ENCODE data around the gene FBXL20. TPM values are rescaled to one million over a fixed set of nuclear protein-coding genes. Genes with fewer than 3 reads are reported as not detected.

The FBXL20 gene, protein sequence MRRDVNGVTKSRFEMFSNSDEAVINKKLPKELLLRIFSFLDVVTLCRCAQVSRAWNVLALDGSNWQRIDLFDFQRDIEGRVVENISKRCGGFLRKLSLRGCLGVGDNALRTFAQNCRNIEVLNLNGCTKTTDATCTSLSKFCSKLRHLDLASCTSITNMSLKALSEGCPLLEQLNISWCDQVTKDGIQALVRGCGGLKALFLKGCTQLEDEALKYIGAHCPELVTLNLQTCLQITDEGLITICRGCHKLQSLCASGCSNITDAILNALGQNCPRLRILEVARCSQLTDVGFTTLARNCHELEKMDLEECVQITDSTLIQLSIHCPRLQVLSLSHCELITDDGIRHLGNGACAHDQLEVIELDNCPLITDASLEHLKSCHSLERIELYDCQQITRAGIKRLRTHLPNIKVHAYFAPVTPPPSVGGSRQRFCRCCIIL
- polyA plus RNA-seq (2011; rRNA removed) (5.7 and 6.7 TPM in 2 replicates), polyA minus RNA-seq (2011; rRNA and poly(A)+ RNA removed) (11.7 and 13.2 TPM in 2 replicates)

DNA sequence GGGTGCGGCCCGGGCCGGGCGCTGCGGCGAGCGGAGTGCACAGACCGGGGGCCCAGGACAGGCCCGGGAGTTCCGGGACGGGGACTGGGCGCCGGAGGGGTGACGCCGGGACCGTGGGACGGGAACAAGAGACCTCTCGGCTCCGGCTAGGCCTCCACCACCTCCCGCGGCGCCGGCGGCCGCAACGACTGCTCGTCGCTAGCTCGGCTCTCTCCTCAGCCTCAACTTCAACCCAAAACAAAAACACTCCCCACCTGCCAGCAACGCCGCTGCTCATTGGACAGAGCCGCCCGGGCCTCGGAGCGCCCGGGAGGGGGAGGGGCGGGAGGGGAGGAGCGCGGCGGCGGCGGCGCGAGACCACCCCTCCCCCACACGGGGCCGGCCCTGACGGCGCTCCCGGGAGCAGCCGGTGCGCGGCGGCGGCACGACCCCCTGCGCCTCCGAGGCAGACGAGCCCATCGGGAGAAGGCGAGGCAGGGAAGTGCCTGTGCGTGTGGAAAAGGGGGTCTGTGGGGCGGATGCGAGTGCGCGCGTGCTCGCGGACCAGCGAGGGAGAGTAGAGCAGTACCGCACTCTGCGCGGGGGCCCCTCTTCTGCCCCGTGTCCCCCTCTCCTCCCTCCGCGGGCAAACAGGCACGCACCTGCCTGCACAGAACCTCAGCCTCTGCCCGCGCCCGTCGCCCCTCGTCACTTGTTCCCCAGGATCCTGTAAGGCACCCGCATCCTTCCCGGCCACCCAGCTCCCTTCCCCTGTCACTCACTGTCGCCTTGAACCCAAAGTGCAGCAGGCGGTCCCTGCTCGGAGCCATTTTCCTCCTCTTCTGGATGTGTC lies at the start of gene FBXL20:
Gene FBXL20, minus strand, starts transcription at position 215 of the 832 bp plus-strand sequence. CDS start 224 bp downstream, outside the sequence.
- H3K9me3 ChIP-seq (ENCODE audit: control insufficient read depth, insufficient read depth, low read length): no peaks in the 10 kb centered on the region; the same call in 1 of the 2 replicates
- ChIA-PET POLR2A (interaction anchor here (1.0 to 2.5 kb wide), 3 partner anchors 26 to 49 kb away, joined by 3 to 8 read pairs (median 4); partner anchors contain the start of gene MED1), CTCF (interaction anchor here (1.1 to 2.2 kb wide), 2 partner anchors 131 to 157 kb away, joined by 5 read pairs; no protein-coding TSS in a partner anchor)
- TF ChIP-seq, protein P1, sequence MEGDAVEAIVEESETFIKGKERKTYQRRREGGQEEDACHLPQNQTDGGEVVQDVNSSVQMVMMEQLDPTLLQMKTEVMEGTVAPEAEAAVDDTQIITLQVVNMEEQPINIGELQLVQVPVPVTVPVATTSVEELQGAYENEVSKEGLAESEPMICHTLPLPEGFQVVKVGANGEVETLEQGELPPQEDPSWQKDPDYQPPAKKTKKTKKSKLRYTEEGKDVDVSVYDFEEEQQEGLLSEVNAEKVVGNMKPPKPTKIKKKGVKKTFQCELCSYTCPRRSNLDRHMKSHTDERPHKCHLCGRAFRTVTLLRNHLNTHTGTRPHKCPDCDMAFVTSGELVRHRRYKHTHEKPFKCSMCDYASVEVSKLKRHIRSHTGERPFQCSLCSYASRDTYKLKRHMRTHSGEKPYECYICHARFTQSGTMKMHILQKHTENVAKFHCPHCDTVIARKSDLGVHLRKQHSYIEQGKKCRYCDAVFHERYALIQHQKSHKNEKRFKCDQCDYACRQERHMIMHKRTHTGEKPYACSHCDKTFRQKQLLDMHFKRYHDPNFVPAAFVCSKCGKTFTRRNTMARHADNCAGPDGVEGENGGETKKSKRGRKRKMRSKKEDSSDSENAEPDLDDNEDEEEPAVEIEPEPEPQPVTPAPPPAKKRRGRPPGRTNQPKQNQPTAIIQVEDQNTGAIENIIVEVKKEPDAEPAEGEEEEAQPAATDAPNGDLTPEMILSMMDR (IDR thresholded peaks at IDR 0.05; ENCODE audit: low read depth, low read length): no peak
- peak within 1 kb of the TSS; percentile 48 for H3K27ac ChIP-seq (ENCODE audit: low read depth, low read length)
- H3K27me3 ChIP-seq (ENCODE audit: control insufficient read depth, insufficient read depth, low read length): no peaks in the 10 kb centered on the region
- H3K4me3 ChIP-seq (ENCODE audit: low read depth, low read length): peak within 1 kb of the TSS; percentile 84
- DNase-seq (ENCODE audit: low read depth, low spot score): peak; percentile 63

DNA sequence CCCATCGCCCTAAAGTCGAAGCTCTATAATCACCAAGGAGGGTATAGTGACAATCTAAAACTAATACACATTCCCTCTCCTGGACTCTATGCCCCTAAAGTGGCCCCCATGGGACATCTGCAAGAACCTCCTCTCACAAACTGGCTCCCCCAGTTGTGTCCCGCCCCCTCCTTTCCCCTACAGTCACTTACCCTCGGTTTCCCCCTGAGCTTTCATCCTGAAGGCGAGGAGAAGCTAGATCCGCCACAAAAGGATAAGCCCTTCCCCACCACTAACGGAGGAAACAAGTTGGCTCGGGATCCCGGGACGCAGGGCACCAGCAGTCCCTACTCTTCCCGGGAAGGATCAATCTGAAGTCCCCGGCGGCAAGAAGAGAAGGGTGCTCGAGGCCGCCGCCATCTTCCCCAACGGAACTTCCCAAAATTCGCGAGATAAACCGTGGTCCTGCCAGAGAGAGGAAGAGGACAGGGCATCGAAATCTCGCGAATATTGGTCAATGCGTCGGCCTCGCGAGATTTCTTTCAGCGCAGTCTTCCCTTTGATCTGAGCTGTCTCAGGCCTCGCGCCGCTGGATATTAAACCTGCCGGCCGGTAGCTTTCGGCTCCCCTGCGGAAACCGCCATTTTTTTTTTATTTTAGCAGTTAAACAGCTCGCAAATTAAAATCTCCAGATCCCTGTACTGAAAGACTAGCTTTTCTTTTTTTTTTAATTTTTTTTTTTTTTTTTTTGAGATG lies 49.6 kb upstream of the FBXL20 start, which contains the start of gene MED1:
Gene MED1, minus strand, starts transcription at position 417 of the 735 bp plus-strand sequence. Its CDS starts 201 bp downstream, at position 216.
- ChIA-PET CTCF (interaction anchor here (0.6 to 0.9 kb wide), 2 partner anchors 23 to 45 kb away, joined by 3 read pairs; no protein-coding TSS in a partner anchor), POLR2A (interaction anchor here (0.6 to 2.6 kb wide), 9 partner anchors 11 to 686 kb away, joined by 3 to 45 read pairs (median 5); partner anchors contain the start of genes CDK12 and FBXL20)
- no peaks in the 10 kb centered on the region for H3K27me3 ChIP-seq (ENCODE audit: control insufficient read depth, insufficient read depth, low read length)
- TF ChIP-seq, protein P1 (IDR thresholded peaks at IDR 0.05; ENCODE audit: low read depth, low read length): no peak
- H3K4me3 ChIP-seq (ENCODE audit: low read depth, low read length): peak within 1 kb of the TSS; percentile 94
- DNase-seq (ENCODE audit: low read depth, low spot score): peak; percentile 96
- H3K9me3 ChIP-seq (ENCODE audit: control insufficient read depth, insufficient read depth, low read length): no peaks in the 10 kb centered on the region; the same call in 1 of the 2 replicates
- peak within 1 kb of the TSS; percentile 75 for H3K27ac ChIP-seq (ENCODE audit: low read depth, low read length)

DNA sequence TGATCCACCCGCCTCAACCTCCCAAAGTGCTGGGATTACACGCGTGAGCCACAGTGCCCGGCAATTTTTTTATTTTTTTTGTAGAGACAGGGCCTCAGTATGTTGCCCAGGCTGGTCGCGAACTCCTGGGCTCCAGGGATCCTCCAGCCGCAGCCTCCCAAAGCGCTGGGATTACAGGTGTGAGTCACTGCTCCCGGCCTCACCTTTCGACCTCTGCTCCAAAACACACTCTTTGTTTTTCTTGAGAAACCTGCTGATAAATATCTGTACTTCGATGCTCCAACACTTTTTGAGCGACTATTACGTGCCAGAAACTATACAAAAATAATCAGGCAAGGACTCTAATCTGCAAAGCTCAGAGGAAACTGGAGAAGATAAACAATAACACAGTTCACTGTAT lies 48.6 kb upstream of the FBXL20 start:
- TF ChIP-seq, protein P1 (IDR thresholded peaks at IDR 0.05; ENCODE audit: low read depth, low read length): no peak
- no peak for DNase-seq (ENCODE audit: low read depth, low spot score)
- H3K9me3 ChIP-seq (ENCODE audit: control insufficient read depth, insufficient read depth, low read length): no peaks in the 10 kb centered on the region; the same call in 1 of the 2 replicates
- peak overlapping the region; percentile 94 for H3K4me3 ChIP-seq (ENCODE audit: low read depth, low read length)
- H3K27ac ChIP-seq (ENCODE audit: low read depth, low read length): no peak overlapping the region
- ChIA-PET CTCF (no interaction called here), POLR2A (interaction anchor here (2.6 kb wide), 1 partner anchor 12 kb away, joined by 45 read pairs; the partner anchor contains the start of gene CDK12)
- no peaks in the 10 kb centered on the region for H3K27me3 ChIP-seq (ENCODE audit: control insufficient read depth, insufficient read depth, low read length)

DNA sequence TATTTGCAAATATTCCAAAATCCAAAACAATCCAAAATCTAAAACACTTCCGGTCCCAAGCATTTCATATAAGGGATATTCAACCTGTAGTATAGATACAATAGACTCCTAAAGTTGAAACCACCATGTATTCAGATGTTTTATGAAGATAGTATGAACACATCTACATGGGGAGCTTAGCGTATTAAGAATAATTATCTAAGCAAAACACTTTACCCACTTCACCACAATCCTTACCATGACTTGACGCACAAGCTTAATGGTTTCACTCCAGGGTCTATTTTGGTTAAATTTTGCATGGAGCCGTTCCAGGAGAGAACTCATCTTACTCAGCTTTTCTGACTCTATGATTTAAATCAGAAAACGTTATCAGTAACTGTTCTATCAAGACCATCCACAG lies 46.1 kb upstream of the FBXL20 start:
- CTCF ChIA-PET: no interaction called here
- TF ChIP-seq, protein P1 (IDR thresholded peaks at IDR 0.05; ENCODE audit: low read depth, low read length): no peak
- Histone ChIP-seq H3K27ac (ENCODE audit: low read depth, low read length) (no peak overlapping the region), H3K9me3 (ENCODE audit: control insufficient read depth, insufficient read depth, low read length) (no peaks in the 10 kb centered on the region; the same call in 1 of the 2 replicates), H3K4me3 (ENCODE audit: low read depth, low read length) (no peak overlapping the region), H3K27me3 (ENCODE audit: control insufficient read depth, insufficient read depth, low read length) (no peaks in the 10 kb centered on the region)
- POLR2A ChIA-PET: no interaction called here
- DNase-seq (ENCODE audit: low read depth, low spot score): no peak

Data from AG04450 (cell line).